Measurements from ENCODE around the gene GAL3ST2. TPM values are rescaled to one million over a fixed set of nuclear protein-coding genes. Genes with fewer than 3 reads are reported as not detected.
"Not testable (repeated sequence)": the region's sequence is repeated elsewhere in the genome, so short reads cannot be mapped to it uniquely, and the experiment has no call there.

The GAL3ST2 gene
- total and polyA plus RNA-seq, 5 donors = 0.09 to 0.29 (median 0.23) TPM; not detected in 2

- intact Hi-C loops (cut with DNase I) = no loop called here
- WGBS = 89% methylated on average over 20 of the region's 20 CpGs
- Histone ChIP-seq H3K4me3 (ENCODE audit: low read length) (no peak overlapping the region), H3K9me3 (ENCODE audit: control insufficient read depth, low read length) (no peaks in the 10 kb centered on the region), H3K27ac (ENCODE audit: low read length) (no peak overlapping the region), H3K27me3 (ENCODE audit: control insufficient read depth, insufficient read depth) (no peaks in the 10 kb centered on the region), H3K4me1 (ENCODE audit: control insufficient read depth, insufficient read depth, low read length) (no peaks in the 10 kb centered on the region)
- ATAC-seq (no peak), DNase-seq (peak; percentile 10 to 38 (median 32))
Observed at GRCh38 chr2:241811952-241812729, 35.5 kb downstream of the GAL3ST2 start.

- no peak overlapping the region for H3K27ac ChIP-seq (ENCODE audit: low read length)
- intact Hi-C loops (cut with DNase I) = no loop called here
- no peak overlapping the region for H3K4me3 ChIP-seq (ENCODE audit: low read length)
- H3K27me3 ChIP-seq (ENCODE audit: control insufficient read depth, insufficient read depth) = no peaks in the 10 kb centered on the region
- no peaks in the 10 kb centered on the region for H3K9me3 ChIP-seq (ENCODE audit: control insufficient read depth, low read length)
- no peak for ATAC-seq
- WGBS = 81% methylated on average over 40 of the region's 40 CpGs
- H3K4me1 ChIP-seq (ENCODE audit: control insufficient read depth, insufficient read depth, low read length) = no peaks in the 10 kb centered on the region
- DNase-seq = peak; percentile 8 to 63 (median 41)
Observed at GRCh38 chr2:241812730-241813643, 36.4 kb downstream of the GAL3ST2 start.

GRCh38 chr2:241813644-241814392 lies 37.2 kb downstream of the GAL3ST2 start:
- Histone ChIP-seq H3K27me3 (ENCODE audit: control insufficient read depth, insufficient read depth) (no peaks in the 10 kb centered on the region), H3K9me3 (ENCODE audit: control insufficient read depth, low read length) (no peaks in the 10 kb centered on the region), H3K27ac (ENCODE audit: low read length) (no peak overlapping the region), H3K4me1 (ENCODE audit: control insufficient read depth, insufficient read depth, low read length) (no peaks in the 10 kb centered on the region), H3K4me3 (ENCODE audit: low read length) (no peak overlapping the region)
- ATAC-seq = peak in 1 of 2 donors; percentile 19
- DNase-seq = peak in 1 of 3 donors; percentile 26
- intact Hi-C loops (cut with DNase I) = no loop called here
- 54% methylated on average over 20 of the region's 20 CpGs for WGBS

- no peaks in the 10 kb centered on the region for H3K27me3 ChIP-seq (ENCODE audit: control insufficient read depth, insufficient read depth)
- 89% methylated on average over 17 of the region's 17 CpGs for WGBS
- intact Hi-C loops (cut with DNase I) = no loop called here
- DNase-seq (peak in 2 of 3 donors; percentile 7 to 37), ATAC-seq (no peak)
- no peaks in the 10 kb centered on the region for H3K4me1 ChIP-seq (ENCODE audit: control insufficient read depth, insufficient read depth, low read length)
- no peak overlapping the region for H3K27ac ChIP-seq (ENCODE audit: low read length)
- H3K4me3 ChIP-seq (ENCODE audit: low read length) = no peak overlapping the region
- H3K9me3 ChIP-seq (ENCODE audit: control insufficient read depth, low read length) = no peaks in the 10 kb centered on the region
Observed at GRCh38 chr2:241814393-241814642, 37.7 kb downstream of the GAL3ST2 start.

- intact Hi-C loops (cut with DNase I) = no loop called here
- Histone ChIP-seq H3K27ac (ENCODE audit: low read length) (no peak overlapping the region), H3K9me3 (ENCODE audit: control insufficient read depth, low read length) (no peaks in the 10 kb centered on the region), H3K4me3 (ENCODE audit: low read length) (no peak overlapping the region), H3K4me1 (ENCODE audit: control insufficient read depth, insufficient read depth, low read length) (no peaks in the 10 kb centered on the region), H3K27me3 (ENCODE audit: control insufficient read depth, insufficient read depth) (no peaks in the 10 kb centered on the region)
- ATAC-seq (no peak), DNase-seq (peak in 2 of 3 donors; percentile 13 to 53)
- WGBS = 85% methylated on average over 52 of the region's 52 CpGs
Observed at GRCh38 chr2:241814643-241815476, 38.2 kb downstream of the GAL3ST2 start.

- DNase-seq = peak; percentile 7 to 60 (median 36)
- Histone ChIP-seq H3K4me3 (ENCODE audit: low read length) (no peak overlapping the region), H3K27ac (ENCODE audit: low read length) (no peak overlapping the region), H3K27me3 (ENCODE audit: control insufficient read depth, insufficient read depth) (no peaks in the 10 kb centered on the region), H3K4me1 (ENCODE audit: control insufficient read depth, insufficient read depth, low read length) (no peaks in the 10 kb centered on the region), H3K9me3 (ENCODE audit: control insufficient read depth, low read length) (no peaks in the 10 kb centered on the region)
- intact Hi-C loops (cut with DNase I) = no loop called here
- no peak for ATAC-seq
- whole genome bisulfite sequencing = 83% methylated on average over 48 of the region's 48 CpGs
Observed at GRCh38 chr2:241815477-241816430, 39.1 kb downstream of the GAL3ST2 start.

GRCh38 chr2:241816431-241817121 lies 40.0 kb downstream of the GAL3ST2 start:
- no peak overlapping the region for H3K4me3 ChIP-seq (ENCODE audit: low read length)
- no peaks in the 10 kb centered on the region for H3K27me3 ChIP-seq (ENCODE audit: control insufficient read depth, insufficient read depth)
- WGBS = 73% methylated on average over 33 of the region's 33 CpGs
- no peaks in the 10 kb centered on the region for H3K4me1 ChIP-seq (ENCODE audit: control insufficient read depth, insufficient read depth, low read length)
- ATAC-seq (no peak), DNase-seq (peak in 1 of 3 donors; percentile 49)
- no peak overlapping the region for H3K27ac ChIP-seq (ENCODE audit: low read length)
- intact Hi-C loops (cut with DNase I) = no loop called here
- H3K9me3 ChIP-seq (ENCODE audit: control insufficient read depth, low read length) = no peaks in the 10 kb centered on the region

GRCh38 chr2:241817126-241817820 lies 40.7 kb downstream of the GAL3ST2 start:
- Histone ChIP-seq H3K9me3 (ENCODE audit: control insufficient read depth, low read length) (no peaks in the 10 kb centered on the region), H3K4me1 (ENCODE audit: control insufficient read depth, insufficient read depth, low read length) (no peaks in the 10 kb centered on the region), H3K27ac (ENCODE audit: low read length) (no peak overlapping the region), H3K27me3 (ENCODE audit: control insufficient read depth, insufficient read depth) (no peaks in the 10 kb centered on the region), H3K4me3 (ENCODE audit: low read length) (no peak overlapping the region)
- intact Hi-C loops (cut with DNase I) = no loop called here
- ATAC-seq (no peak), DNase-seq (peak; percentile 15 to 60 (median 56))
- WGBS = 39% methylated on average over 16 of the region's 16 CpGs

GRCh38 chr2:241817821-241818215 lies 41.2 kb downstream of the GAL3ST2 start:
- H3K4me1 ChIP-seq (ENCODE audit: control insufficient read depth, insufficient read depth, low read length); H3K27ac ChIP-seq (ENCODE audit: low read length); H3K9me3 ChIP-seq (ENCODE audit: control insufficient read depth, low read length); DNase-seq; H3K4me3 ChIP-seq (ENCODE audit: low read length); H3K27me3 ChIP-seq (ENCODE audit: control insufficient read depth, insufficient read depth); intact Hi-C loops (cut with DNase I); ATAC-seq: not testable (repeated sequence)
- 74% methylated on average over 10 of the region's 10 CpGs for WGBS

All from right cardiac atrium (tissue), 5 donors.